Bronchial epithelial cell (primary cell): ENCODE measurements around the gene FBXL17. TPM values are rescaled to one million over a fixed set of nuclear protein-coding genes. Genes with fewer than 3 reads are reported as not detected.

Experiments
- DNase-seq: peaks from one replicate; pipeline ENCODE4 v3.0.0-alpha.2; 2010; ENCODE audit warnings: low read depth
- FAIRE-seq: peaks from 2 replicates; lab custom pipeline; 2011; peaks lifted over from hg19 to GRCh38; lab: Jason Lieb, UNC
- H3K27me3 ChIP-seq: 2 replicates; pipeline ENCODE4 v1.5.1; 2011; ENCODE audit warnings: low read length; ENCODE audit not compliant: control insufficient read depth, insufficient read depth
- H3K36me3 ChIP-seq: 2 replicates; pipeline ENCODE4 v1.5.1; 2011; ENCODE audit warnings: low read length; ENCODE audit not compliant: control insufficient read depth, insufficient read depth
- H3K4me3 ChIP-seq: 2 replicates; pipeline ENCODE4 v1.5.1; 2011; ENCODE audit warnings: mild to moderate bottlenecking, low read depth, low read length, control low read depth
- CTCF ChIP-seq: IDR thresholded peaks from 2 replicates; pipeline ENCODE4 v1.5.1; 2011; ENCODE audit warnings: mild to moderate bottlenecking, moderate library complexity, low read length, control low read depth, inconsistent platforms; ENCODE audit not compliant: insufficient read depth, severe bottlenecking
- total RNA-seq: library from RNA; depleted of rRNA; stranded (reverse); fragments of >200 nt; gene quantifications from 2 replicates; pipeline ENCODE4 v1.2.1, GENCODE V29; 2014

Gene FBXL17
- total RNA-seq, 1 donor from 2014 or later = 6.6 TPM

- H3K4me3 ChIP-seq = no peak overlapping the region
- peak; percentile 34 for DNase-seq
- H3K27me3 ChIP-seq = no peaks in the 10 kb centered on the region
- TF ChIP-seq CTCF = no peak
- H3K36me3 ChIP-seq = no peaks in the 10 kb centered on the region
- no peak for FAIRE-seq
Observed at GRCh38 chr5:107979291-107979690, 402.6 kb downstream of the FBXL17 start.

- FAIRE-seq = no peak
- H3K36me3 ChIP-seq = no peaks in the 10 kb centered on the region
- H3K27me3 ChIP-seq = no peaks in the 10 kb centered on the region
- DNase-seq = no peak
- no peak for TF ChIP-seq CTCF
- H3K4me3 ChIP-seq = no peak overlapping the region
Observed at GRCh38 chr5:107977550-107978071, 404.3 kb downstream of the FBXL17 start.

GRCh38 chr5:107975568-107975967 lies 406.3 kb downstream of the FBXL17 start:
- no peak for TF ChIP-seq CTCF
- no peak for FAIRE-seq
- Histone ChIP-seq H3K4me3 (no peak overlapping the region), H3K27me3 (no peaks in the 10 kb centered on the region), H3K36me3 (no peaks in the 10 kb centered on the region)
- no peak for DNase-seq

GRCh38 chr5:107971846-107972245 lies 410.1 kb downstream of the FBXL17 start:
- no peaks in the 10 kb centered on the region for H3K36me3 ChIP-seq
- H3K4me3 ChIP-seq = no peak overlapping the region
- TF ChIP-seq CTCF = no peak
- H3K27me3 ChIP-seq = no peaks in the 10 kb centered on the region
- FAIRE-seq (no peak), DNase-seq (no peak)

GRCh38 chr5:107969847-107970246 lies 412.1 kb downstream of the FBXL17 start:
- no peak for TF ChIP-seq CTCF

GRCh38 chr5:107968998-107969397 lies 412.9 kb downstream of the FBXL17 start:
- Histone ChIP-seq H3K27me3 (no peaks in the 10 kb centered on the region), H3K36me3 (no peaks in the 10 kb centered on the region), H3K4me3 (no peak overlapping the region)
- no peak for TF ChIP-seq CTCF
- FAIRE-seq (no peak), DNase-seq (no peak)

More at GRCh38 chr5:107969847-107970246, 412.1 kb downstream of the FBXL17 start:
- Histone ChIP-seq H3K36me3 (no peaks in the 10 kb centered on the region), H3K27me3 (no peaks in the 10 kb centered on the region), H3K4me3 (no peak overlapping the region)
- DNase-seq = no peak
- FAIRE-seq = no peak
